HG03103 (cell line): ENCODE results near the gene HSPA1A.

Experiments used
- ATAC-seq: cut with Tn5 transposase; IDR thresholded peaks from one replicate; pipeline ENCODE4 v1.9.1; 2021; ENCODE audit warnings: low read depth; ENCODE audit not compliant: unreplicated experiment

The HSPA1A gene

DNA sequence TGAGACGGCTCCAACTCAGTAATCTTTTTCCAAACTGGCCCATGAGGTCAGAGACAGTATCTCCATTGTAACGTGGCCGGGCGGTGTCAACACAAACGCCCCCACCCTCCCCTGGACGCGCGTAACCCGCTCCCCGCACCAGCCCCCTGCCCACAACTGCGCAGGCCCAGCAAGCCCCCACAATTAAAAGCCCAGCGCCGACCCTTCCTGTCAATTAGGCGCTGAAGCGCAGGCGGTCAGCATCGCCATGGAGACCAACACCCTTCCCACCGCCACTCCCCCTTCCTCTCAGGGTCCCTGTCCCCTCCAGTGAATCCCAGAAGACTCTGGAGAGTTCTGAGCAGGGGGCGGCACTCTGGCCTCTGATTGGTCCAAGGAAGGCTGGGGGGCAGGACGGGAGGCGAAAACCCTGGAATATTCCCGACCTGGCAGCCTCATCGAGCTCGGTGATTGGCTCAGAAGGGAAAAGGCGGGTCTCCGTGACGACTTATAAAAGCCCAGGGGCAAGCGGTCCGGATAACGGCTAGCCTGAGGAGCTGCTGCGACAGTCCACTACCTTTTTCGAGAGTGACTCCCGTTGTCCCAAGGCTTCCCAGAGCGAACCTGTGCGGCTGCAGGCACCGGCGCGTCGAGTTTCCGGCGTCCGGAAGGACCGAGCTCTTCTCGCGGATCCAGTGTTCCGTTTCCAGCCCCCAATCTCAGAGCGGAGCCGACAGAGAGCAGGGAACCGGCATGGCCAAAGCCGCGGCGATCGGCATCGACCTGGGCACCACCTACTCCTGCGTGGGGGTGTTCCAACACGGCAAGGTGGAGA is at the start of gene HSPA1A, which contains the start of gene HSPA1L:
TSS of gene HSPA1A (plus strand) at position 519 of the 814 bp plus-strand sequence. CDS start at position 733, 214 bp downstream.
TSS of gene HSPA1L (minus strand) at position 259 of the 814 bp plus-strand sequence. CDS start 3,311 bp downstream, outside the sequence.
- ATAC-seq = no peak

DNA sequence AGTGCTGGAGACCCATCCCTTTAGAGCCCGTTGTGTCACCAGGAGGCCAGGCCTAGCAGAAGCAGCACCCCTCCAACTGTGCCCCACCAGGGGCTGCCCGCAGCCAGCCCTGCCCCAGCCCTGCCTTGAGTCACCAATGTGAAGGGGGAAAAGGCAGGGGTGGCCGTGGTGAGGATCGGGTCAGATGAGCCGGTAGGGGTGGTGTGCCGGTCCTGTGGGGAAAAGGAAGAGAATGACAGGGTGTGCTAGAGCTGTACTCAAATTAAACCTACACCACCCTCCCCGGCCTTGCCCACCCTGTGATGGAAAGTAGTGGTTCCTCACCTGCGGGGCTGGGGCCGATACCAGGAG is 49.8 kb upstream of the HSPA1A start:
- no peak for ATAC-seq

DNA sequence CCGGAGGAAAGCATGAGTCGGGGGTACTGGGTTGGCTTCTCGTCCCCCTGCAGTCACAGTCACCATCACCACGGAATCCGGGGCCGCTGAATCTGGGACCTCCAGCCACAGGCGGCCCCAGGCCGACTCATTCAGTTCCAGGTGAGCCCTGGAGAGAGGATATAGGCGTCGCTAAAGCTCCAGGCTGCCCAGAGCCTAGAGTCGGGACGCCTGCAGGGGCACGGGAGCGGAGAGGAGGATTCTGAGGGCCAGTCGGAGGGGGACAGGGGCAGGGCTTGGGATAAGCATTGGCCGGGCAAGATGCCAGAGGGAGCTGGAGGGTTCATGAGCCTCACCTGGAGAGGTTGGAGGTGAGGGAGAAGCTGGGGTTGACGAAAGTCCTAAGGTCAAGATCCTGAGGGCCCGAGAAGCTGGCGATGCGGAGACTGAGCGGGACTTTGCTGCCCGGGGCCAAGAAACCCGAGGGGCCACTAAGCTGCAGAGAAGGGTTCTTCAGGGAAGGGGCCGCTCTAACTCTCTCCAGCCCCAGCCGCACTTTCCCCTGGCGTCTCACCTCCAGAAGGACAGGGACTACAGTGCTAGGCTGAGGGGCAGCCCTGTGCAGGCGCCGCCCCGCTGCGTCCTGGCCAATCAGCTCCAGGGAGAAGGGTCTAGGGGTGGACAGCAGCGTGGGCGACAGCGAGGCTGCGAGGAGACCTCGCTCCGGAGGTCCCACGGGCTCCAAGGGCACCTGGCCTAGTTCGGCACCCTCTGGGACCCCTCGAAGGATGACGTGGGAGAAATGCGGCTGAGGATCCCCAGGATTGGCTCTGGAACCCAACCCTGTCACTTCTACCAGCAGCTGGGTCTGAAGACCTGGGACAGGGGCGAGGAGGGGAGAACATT is 49.2 kb upstream of the HSPA1A start:
- no peak for ATAC-seq

DNA sequence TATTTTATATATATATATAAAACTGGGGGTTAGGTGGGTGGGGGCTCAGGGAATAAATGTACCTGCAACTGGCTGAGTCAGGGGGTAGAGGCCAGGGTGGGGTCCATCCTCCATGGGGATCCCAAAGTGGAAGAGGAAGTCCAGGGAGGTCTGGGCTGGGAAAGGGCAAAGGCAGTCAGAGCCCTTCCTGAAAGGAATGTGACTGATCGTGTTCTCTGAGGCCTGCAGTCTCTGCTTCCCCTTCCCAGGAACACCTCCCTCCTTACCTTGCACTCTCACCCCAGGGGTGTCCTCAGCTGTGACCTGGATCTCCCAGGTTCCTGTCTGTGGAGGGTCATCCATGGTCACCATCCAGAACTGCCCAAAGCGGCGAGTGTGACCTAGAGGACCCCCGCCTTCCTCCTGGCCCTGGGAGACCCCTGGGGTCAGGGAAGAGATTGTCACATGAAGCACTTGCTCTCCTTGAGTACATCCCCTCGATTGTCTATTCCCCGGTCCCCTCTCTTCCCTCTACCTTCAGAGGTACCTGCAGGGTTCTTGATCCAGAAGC is 48.2 kb upstream of the HSPA1A start:
- ATAC-seq = no peak

DNA sequence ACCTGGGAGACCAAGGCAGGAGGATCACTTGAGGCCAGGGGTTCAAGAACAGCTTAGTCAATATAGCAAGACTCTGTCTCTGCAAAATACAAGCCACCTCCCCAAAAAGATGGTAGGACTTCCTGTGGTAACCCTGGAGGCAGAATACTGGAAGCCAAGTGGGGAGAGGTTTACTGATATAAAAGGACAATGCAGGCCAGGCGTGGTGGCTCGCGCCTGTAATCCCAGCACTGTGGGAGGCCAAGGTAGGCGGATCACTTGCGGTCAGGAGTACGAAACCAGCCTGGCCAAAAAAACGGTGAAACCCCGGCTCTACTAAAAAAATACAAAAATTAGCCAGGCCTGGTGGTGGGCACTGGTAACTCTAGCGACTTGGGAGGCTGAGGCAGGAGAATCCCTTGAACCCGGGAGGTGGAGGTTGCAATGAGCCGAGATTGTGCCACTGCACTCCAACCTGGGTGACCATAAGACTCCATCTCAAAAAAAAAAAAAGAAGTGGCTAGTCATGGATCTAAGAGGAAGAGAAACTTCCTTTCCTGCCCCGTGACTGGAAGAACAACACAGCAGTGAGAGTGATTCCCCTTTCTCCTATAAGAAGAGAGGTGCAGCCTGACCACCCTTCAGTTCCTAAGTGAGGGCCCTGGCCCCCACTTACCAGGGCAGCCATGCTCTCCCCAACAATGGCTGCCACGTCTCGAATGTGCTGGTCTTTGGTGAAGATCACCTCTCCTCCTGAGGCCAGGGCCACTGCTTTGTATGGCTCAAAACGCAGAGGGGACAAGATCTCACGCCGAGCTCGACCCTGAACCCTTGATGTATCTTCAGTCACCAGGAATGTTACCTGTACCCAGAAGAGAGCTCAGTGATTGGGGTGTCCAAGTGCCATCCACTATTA is 46.7 kb upstream of the HSPA1A start:
- no peak for ATAC-seq

DNA sequence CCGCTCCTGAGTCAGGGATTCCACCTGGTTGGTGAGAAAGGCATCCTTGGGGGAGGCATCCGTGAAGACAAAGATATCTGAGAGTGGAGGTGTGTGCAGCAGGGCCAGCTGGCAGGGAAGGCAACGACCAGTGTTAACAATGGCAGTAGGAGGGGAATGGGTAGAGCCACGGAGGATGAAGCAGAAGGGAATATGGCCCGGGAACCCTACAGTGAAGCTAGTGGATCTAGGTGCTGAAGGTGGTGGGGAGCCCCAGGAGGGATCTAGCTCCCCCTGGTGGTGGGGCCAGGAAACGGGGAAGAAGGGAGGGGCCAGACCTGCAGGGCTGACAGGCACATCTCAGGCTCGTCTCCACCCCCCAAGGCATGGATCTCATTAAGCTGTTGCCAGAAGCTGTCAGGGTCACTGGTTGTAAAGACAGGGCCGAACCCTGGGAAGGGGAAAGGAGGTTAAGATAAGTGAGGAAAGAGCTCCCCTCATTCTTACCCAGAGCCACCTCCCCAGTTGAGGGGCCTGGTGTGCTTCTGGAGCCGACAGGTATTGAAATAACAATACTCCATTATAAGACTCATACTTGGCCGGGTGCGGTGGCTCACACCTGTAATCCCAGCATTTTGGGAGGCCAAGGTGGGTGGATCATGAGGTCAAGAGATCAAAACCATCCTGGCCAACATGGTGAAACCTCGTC is 45.5 kb upstream of the HSPA1A start:
- no peak for ATAC-seq

DNA sequence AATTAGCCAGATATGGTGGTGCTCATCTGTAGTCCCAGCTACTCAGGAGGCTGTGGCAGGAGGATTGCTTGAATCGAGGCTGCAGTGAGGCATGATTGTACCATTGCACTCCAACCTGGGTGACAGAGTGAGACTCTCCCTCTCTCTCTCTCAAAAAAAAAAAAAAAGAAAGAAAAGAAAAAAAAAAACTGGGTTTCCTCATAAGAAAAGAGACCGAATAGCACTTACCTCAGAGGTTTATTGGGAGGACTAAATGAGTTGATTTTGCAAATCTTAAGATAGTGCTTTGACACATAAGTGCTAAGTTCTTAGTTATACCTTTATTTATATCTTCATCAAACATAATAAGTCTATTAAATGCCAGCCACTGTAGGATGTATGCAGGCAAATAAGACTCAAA is 44.5 kb upstream of the HSPA1A start:
- no peak for ATAC-seq

DNA sequence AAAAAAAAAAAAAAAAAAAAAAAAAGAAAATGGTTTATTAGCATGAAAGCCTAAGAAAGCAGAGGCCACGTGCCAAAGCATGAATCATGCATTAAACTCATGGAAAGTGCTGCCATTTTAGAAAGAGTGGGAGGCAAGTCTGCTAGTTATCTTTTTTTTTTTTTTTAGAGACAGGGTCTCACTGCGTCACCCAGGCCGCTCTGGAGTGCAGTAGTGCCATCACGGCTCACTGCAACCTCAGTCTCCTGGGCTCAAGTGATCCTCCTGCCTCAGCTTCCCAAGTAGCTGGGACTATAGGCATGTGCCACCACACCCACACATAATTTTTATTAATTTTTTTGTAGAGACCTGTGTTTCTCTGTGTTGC is 43.4 kb upstream of the HSPA1A start:
- ATAC-seq = no peak

DNA sequence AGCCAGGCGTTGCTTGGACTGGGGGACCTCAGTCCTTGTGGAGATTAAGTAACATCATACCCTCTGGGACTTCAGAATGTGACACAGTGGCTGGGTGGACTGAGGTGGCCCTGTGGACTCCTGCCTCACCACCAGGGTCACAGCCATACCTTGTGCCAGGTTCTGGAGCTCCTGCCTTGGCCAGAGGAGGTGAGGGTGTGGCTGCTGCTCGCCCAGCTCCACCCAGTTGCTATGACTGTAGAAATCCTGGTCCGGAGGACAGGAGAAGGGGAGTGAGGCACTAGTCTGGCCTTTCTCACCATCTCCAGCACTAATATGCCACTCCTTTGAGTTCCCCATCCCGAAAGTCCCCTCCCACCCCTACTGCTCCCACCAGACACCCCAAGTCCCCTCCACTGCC is 40.2 kb upstream of the HSPA1A start:
- no peak for ATAC-seq

DNA sequence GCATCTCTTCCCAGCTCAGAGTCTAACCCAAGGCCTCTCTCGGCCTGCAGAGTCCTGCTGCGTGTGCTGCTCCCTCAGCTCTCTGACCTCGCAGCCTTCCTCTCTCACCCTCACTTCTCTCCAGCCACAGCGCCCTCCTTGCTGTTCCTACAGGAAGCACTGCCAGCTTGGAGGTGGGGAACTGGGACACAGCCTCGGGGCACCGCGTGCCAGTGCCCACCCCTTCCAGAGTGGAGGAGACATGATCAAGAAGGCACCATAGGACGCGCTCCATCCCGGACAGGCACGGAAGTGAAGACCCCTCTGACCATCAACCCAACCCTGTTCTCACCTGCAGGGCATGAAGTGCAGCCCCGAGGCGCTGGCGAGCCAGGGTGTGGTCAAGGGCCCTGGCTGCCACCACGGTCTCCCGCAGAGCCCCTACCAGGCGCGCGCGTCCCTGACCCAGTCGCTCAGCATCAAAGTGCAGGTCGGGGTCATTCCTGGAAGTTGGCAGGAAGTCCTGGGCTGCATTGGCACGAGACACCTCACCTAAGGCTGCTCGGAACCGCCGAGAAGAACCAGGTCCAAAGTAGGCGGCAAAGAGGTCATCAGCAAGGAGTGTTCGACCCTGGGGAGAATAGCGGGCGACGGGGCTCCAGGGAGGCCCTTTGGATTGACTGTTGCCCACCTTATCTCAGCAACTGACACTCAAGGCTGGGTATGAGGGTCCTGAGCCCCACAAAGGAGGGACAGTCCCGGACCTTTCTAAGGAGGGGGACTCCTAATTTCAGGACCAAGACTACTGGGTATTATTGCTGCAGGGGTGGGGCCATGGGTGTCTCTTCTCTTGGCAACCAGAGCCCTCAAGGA is 39.5 kb upstream of the HSPA1A start:
- no peak for ATAC-seq

DNA sequence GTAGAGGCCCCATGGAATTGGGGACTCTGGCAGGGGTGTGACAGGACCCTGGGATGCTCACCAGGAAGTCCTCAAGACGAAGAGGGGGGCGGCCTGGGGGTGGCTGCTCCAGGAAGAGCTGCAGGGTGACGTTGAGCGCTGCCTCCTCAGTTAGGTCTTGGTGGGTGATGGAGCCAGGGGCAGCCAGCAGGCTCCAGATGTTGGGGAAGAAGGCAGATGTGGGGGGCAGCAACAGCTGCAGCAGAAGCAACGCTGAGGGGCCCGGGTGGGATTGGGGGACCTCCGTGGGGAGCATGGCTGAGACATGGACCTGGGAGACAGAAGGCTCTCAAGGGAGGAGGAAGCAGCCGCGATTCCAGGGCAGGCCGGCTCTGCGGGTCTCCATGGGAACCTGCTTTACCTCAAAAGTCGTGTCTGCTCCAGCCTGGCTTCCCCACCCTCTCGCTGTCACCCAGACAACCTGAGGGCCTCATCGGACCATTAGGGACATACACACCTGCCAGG is 38.8 kb upstream of the HSPA1A start:
- ATAC-seq = no peak

DNA sequence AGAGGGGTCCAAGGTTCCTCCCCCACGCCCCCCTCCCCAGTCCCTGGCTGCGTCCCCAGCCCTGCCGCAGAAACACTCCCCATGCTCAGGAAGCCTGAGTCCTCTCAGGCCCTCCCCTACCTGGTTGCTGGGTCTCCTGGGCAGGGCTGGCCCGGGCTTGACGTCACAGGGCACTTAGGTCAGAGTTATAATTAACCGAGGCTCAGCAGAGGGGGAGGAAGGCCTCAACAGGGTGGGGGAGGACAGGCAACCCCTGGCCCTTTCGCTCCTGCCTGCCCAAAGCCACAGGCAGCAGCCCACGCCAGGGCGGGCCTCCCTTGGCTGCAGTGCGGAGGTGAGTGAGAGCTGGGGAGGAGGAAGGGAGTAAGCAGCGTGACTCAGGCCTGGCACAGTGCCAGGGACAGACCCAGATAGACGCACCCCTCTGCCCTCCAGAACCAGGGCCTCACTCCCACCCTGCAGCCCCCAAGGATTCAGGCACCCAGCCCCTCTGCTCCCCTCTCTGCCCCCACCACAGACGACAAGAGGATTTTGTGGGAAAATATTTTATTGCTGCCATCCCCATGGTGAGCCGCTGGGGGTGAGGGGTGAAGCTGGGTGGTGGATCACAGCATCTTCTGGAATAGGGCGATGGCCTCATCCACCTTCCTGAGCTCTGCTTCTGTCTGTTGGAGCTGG is 38.2 kb upstream of the HSPA1A start, which contains the start of gene VWA7:
TSS of gene VWA7 (minus strand) at position 340 of the 678 bp plus-strand sequence. CDS start 549 bp downstream, outside the sequence.
- ATAC-seq = no peak

DNA sequence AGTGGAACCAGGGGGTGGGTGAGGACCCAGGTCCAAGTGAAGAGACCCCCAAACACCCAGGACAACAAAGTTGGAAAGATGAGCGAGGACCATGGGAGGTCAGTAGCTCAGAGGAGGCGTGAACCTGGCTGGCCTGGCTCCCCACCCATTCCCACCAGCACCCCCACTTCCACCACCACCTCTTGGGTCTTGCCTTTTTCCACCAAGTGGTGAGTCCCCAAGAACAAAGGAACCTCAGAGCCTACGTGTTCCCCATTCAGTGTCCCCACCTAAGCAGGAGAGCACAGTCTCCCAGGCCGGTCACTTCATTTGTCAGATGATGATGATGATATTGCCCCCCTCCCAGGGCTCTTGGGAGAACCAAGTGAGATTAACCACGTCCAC is 37.7 kb upstream of the HSPA1A start:
- no peak for ATAC-seq

DNA sequence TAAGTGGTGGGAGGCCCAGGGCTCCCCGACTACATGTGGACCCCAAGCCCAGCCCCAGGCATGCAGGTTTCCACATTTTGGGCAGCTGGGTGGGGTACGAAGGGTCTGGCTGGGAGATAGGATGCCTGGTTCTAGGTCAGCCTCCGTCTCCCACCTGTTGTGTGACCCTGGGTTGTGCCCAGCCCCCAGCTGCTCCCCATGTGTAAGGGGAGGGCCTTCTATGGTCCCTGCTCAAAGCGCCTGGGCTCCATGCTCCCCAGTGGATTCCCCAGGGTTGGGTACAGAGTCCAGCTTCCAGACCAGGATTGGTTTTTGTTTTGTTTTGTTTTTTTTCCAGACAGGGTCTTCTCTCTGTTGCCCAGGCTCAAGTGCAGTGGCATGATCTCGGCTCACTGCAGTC is 37.1 kb upstream of the HSPA1A start:
- no peak for ATAC-seq

DNA sequence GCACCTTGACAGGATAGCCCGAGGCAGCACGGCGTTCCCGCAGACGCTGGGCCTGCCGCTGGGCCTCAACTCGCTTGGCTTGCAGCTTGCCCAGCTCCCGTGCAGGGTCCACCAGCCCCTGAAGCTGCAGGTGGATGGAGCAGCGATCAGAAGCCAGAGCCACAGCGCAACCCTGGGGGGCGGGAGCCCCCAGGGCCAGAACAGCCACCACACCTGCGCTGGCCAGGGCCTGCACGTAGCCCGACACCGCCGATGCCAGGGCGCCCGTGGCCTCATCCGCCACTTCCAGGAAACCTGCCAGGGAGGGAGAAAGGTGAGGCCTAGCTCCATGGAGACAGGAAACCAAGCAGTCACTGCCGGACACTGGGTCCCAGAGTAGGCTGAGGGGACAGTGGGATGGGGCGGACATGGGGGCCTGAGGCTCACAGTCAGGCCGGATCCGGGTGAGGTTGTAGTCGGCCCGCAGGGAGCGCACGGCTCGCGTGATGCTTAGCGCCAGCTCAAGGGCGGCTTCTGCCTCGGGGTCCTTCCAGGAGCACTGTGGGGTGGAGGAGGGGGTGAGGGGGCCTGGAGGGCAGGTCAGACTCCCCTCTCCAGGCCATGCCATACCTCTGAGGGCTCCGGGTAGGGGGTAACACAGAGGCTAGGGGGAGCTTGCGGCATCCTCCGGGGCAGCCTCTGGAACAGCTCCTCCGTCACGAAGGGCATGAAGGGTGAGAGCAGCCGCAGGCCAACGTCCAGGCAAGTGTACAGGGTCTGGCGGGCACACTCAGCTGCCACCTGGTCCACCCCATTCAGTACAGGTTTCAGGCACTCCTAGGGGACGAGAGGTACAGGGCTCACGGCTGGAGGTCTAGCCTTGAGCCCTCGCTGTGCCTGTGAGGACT is 36.1 kb upstream of the HSPA1A start:
- no peak for ATAC-seq

DNA sequence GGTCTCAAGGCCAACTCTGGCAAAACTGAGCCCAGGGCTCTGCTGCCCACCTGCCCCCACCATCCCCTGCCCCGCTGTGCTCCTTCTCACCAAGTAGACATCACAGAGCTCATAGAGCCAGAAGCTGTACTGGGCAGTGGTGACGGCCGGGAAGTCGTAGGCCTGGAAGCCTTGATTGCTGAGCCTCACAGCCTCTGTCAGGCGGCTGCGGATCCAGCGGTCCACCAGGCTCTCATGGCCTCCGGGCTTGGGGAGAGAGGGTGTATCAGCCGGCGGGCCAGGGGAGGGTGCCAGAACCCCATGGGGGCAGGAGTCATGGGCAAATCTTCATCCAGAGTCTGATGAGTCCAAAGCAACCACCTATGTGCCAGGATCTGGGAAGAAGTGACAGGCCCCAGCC is 35.4 kb upstream of the HSPA1A start:
- ATAC-seq = no peak
